RKO (cell line): ENCODE data around the gene MT1B.

Experiments
- DNase-seq: peaks from one replicate; pipeline ENCODE4 v3.0.0-alpha.2; 2016; ENCODE audit warnings: low spot score

The MT1B gene

GRCh38 chr16:56651586-56651985, at the start of gene MT1B:
TSS of gene MT1B (plus strand) at chr16:56651886. CDS start at chr16:56651954, 68 bp downstream.
- no peak for DNase-seq

GRCh38 chr16:56603589-56603988, 48.1 kb upstream of the MT1B start:
- peak; percentile 66 for DNase-seq

- DNase-seq: no peak
These were observed 46.7 kb upstream of the MT1B start for GRCh38 chr16:56604966-56605365.

- no peak for DNase-seq
These were observed 46.2 kb upstream of the MT1B start for GRCh38 chr16:56605475-56605874.

GRCh38 chr16:56606071-56606475, 45.6 kb upstream of the MT1B start:
- peak; percentile 91 for DNase-seq

GRCh38 chr16:56606476-56607108, 45.1 kb upstream of the MT1B start:
- DNase-seq: peak; percentile 96

- peak; percentile 100 for DNase-seq
These were observed 44.5 kb upstream of the MT1B start for GRCh38 chr16:56607109-56607618.

- DNase-seq: no peak
These were observed 44.0 kb upstream of the MT1B start for GRCh38 chr16:56607675-56608042.

- peak; percentile 98 for DNase-seq
These were observed 43.4 kb upstream of the MT1B start, which contains the start of gene MT2A for GRCh38 chr16:56608043-56608875. TSS of gene MT2A (plus strand) at chr16:56608584. CDS start at chr16:56608656, 72 bp downstream.

- peak; percentile 46 for DNase-seq
These were observed 42.7 kb upstream of the MT1B start for GRCh38 chr16:56608876-56609462.

GRCh38 chr16:56609463-56609921, 42.2 kb upstream of the MT1B start:
- DNase-seq: peak; percentile 89

GRCh38 chr16:56610017-56610608, 41.6 kb upstream of the MT1B start:
- DNase-seq: peak; percentile 97

GRCh38 chr16:56610609-56611111, 41.0 kb upstream of the MT1B start:
- DNase-seq: no peak

GRCh38 chr16:56611281-56611833, 40.3 kb upstream of the MT1B start:
- peak; percentile 95 for DNase-seq

GRCh38 chr16:56613706-56614105, 38.0 kb upstream of the MT1B start:
- peak; percentile 88 for DNase-seq

GRCh38 chr16:56614549-56614991, 37.1 kb upstream of the MT1B start:
- peak; percentile 98 for DNase-seq

GRCh38 chr16:56615353-56615752, 36.3 kb upstream of the MT1B start:
- DNase-seq: peak; percentile 82

- peak; percentile 25 for DNase-seq
These were observed 35.0 kb upstream of the MT1B start for GRCh38 chr16:56616608-56617211.

GRCh38 chr16:56617212-56618085, 34.2 kb upstream of the MT1B start:
- peak; percentile 84 for DNase-seq

- DNase-seq: peak; percentile 11
These were observed 33.5 kb upstream of the MT1B start for GRCh38 chr16:56618138-56618537.
